Mesenchymal stem cell (in vitro differentiated cells and primary cell): ENCODE results near the gene MAD2L1.

ENCODE experiments used
- DNase-seq: peaks from one replicate; pipeline ENCODE4 v3.0.0-alpha.2; 2013
- H2AFZ ChIP-seq: one replicate; pipeline ENCODE4 v1.6.1; 2013; ENCODE audit warnings: low read depth, mild to moderate bottlenecking, control low read depth, inconsistent platforms, low read length, moderate library complexity
- H2AK5ac ChIP-seq: 2 replicates; pipeline ENCODE4 v1.6.1; 2013; ENCODE audit warnings: low read length, moderate library complexity, mild to moderate bottlenecking, inconsistent platforms; ENCODE audit not compliant: severe bottlenecking
- H2BK120ac ChIP-seq: one replicate; pipeline ENCODE4 v1.6.1; 2013; ENCODE audit warnings: low read depth, mild to moderate bottlenecking, inconsistent platforms, low read length, moderate library complexity
- H2BK12ac ChIP-seq, 2 experiments: one replicate each; pipeline ENCODE4 v1.6.1; 2013; ENCODE audit warnings: inconsistent platforms in 2 of 2, low read length in 2 of 2, mild to moderate bottlenecking in 2 of 2, moderate library complexity in 2 of 2, control low read depth in 1 of 2
- H2BK15ac ChIP-seq: one replicate; pipeline ENCODE4 v1.6.1; 2013; ENCODE audit warnings: mild to moderate bottlenecking, low read depth, inconsistent platforms; ENCODE audit not compliant: poor library complexity, severe bottlenecking
- H2BK5ac ChIP-seq: 2 replicates; pipeline ENCODE4 v1.6.1; 2013; ENCODE audit warnings: low read depth, mild to moderate bottlenecking, low read length, control low read depth, inconsistent platforms; ENCODE audit not compliant: poor library complexity, severe bottlenecking
- H3K14ac ChIP-seq, 2 experiments: one replicate each; pipeline ENCODE4 v1.6.1; 2013; ENCODE audit warnings: inconsistent platforms in 2 of 2, low read length in 2 of 2, control low read depth in 1 of 2, mild to moderate bottlenecking in 1 of 2, moderate library complexity in 1 of 2
- H3K18ac ChIP-seq, 2 experiments: one replicate each; pipeline ENCODE4 v1.6.1; 2013; ENCODE audit warnings: inconsistent platforms in 2 of 2, low read length in 2 of 2, control low read depth in 1 of 2, low read depth in 1 of 2, mild to moderate bottlenecking in 1 of 2
- H3K23ac ChIP-seq, 2 experiments: one replicate each; pipeline ENCODE4 v1.6.1; 2013; ENCODE audit warnings: inconsistent platforms in 2 of 2, low read length in 2 of 2, mild to moderate bottlenecking in 2 of 2, moderate library complexity in 2 of 2, control low read depth in 1 of 2
- H3K27ac ChIP-seq: 2 replicates; pipeline ENCODE4 v1.5.1; 2013; ENCODE audit warnings: mild to moderate bottlenecking, moderate library complexity, low read length, control low read depth, inconsistent platforms; ENCODE audit not compliant: poor library complexity, severe bottlenecking
- H3K27me3 ChIP-seq, 2 experiments: 2 replicates each; pipeline versions ENCODE4 v1.6.1 to v1.7.0; 2013; ENCODE audit warnings: low read length in 2 of 2, mild to moderate bottlenecking in 2 of 2, moderate library complexity in 2 of 2, control low read depth in 1 of 2, inconsistent platforms in 1 of 2; ENCODE audit not compliant: control insufficient read depth in 1 of 2, insufficient read depth in 1 of 2
- H3K36me3 ChIP-seq, 2 experiments: 2 replicates each; pipeline versions ENCODE4 v1.6.1 to v1.7.0; 2013; ENCODE audit warnings: low read length in 2 of 2, control low read depth in 1 of 2, inconsistent platforms in 1 of 2, low read depth in 1 of 2, mild to moderate bottlenecking in 1 of 2; ENCODE audit not compliant: insufficient read depth in 2 of 2, control insufficient read depth in 1 of 2
- H3K4ac ChIP-seq, 2 experiments: one replicate each; pipeline ENCODE4 v1.6.1; 2013; ENCODE audit warnings: inconsistent platforms in 2 of 2, low read length in 2 of 2, mild to moderate bottlenecking in 2 of 2, moderate library complexity in 2 of 2, control low read depth in 1 of 2, low read depth in 1 of 2
- H3K4me1 ChIP-seq: 2 replicates; pipeline ENCODE4 v1.6.1; 2013; ENCODE audit warnings: low read depth, low read length, control low read depth; ENCODE audit not compliant: control insufficient read depth, insufficient read depth
- H3K4me2 ChIP-seq: 2 replicates; pipeline ENCODE4 v1.6.1; 2013; ENCODE audit warnings: low read length, mild to moderate bottlenecking, inconsistent platforms; ENCODE audit not compliant: poor library complexity, severe bottlenecking
- H3K4me3 ChIP-seq, 2 experiments: 2 replicates each; pipeline versions ENCODE4 v1.5.1 to v1.7.0; 2013; ENCODE audit warnings: low read length in 2 of 2, mild to moderate bottlenecking in 2 of 2, control low read depth in 1 of 2, low read depth in 1 of 2; ENCODE audit not compliant: insufficient read depth in 1 of 2
- H3K79me1 ChIP-seq: replicated peaks from 2 replicates; pipeline ENCODE4 v1.6.1; 2013; ENCODE audit warnings: mild to moderate bottlenecking, control low read depth, low read length, inconsistent platforms; ENCODE audit not compliant: poor library complexity, severe bottlenecking
- H3K9ac ChIP-seq: 2 replicates; pipeline ENCODE4 v1.7.0; 2013; ENCODE audit warnings: mild to moderate bottlenecking, low read length, moderate library complexity
- H3K9me3 ChIP-seq: 2 replicates; pipeline ENCODE4 v1.7.0; 2013; ENCODE audit warnings: mild to moderate bottlenecking, low read length; ENCODE audit not compliant: control insufficient read depth
- H4K8ac ChIP-seq: one replicate; pipeline ENCODE4 v1.6.1; 2013; ENCODE audit warnings: inconsistent platforms, mild to moderate bottlenecking, low read length, moderate library complexity
- H4K91ac ChIP-seq: one replicate; pipeline ENCODE4 v1.6.1; 2013; ENCODE audit warnings: mild to moderate bottlenecking, low read length, inconsistent platforms
- WGBS: methylation state at CpG from one replicate; pipeline ENCODE4 v1.1.7; 2013; ENCODE audit warnings: mixed read lengths; 5-methylcytosine and 5-hydroxymethylcytosine counted together

Gene MAD2L1

DNA sequence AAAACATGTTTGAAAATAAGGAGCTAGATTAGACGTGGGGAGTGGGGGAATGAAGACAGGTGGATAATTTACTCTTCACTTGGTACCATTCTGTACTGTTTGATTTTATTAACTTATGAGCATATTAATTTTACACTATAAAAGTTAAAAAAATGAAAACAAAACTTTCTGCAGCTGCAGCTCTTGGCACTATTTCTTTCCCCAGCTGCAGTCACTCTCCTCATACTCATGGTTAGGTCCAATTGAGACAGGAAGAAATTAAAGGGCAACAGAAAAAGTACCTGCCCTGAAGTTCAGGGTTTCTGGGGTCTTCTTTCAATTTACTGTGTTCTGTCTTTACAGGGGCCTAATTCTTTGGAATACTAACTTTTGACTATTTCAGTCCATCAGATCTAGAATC lies 15.4 kb downstream of the MAD2L1 start:
- Histone ChIP-seq H3K4me2 (no peak overlapping the region), H3K79me1 (peaks cover 2% of the 10 kb centered on the region), H2BK5ac (no peak overlapping the region), H4K8ac (no peak overlapping the region), H3K9me3 (no peaks in the 10 kb centered on the region), H2BK15ac (no peak overlapping the region), H3K4me1 (no peaks in the 10 kb centered on the region), H4K91ac (no peak overlapping the region), H2AFZ (no peak overlapping the region), H3K18ac (no peak overlapping the region), H3K36me3 (no peaks in the 10 kb centered on the region), H3K4me3 (no peak overlapping the region), H3K23ac (no peak overlapping the region), H2BK12ac (no peak overlapping the region), H3K14ac (no peak overlapping the region), H3K27me3 (no peaks in the 10 kb centered on the region), H3K27ac (no peak overlapping the region), H3K9ac (no peak overlapping the region), H2BK120ac (no peak overlapping the region), H2AK5ac (no peak overlapping the region), H3K4ac (no peak overlapping the region)
- no CpG with 5 or more reads among the region's 1 CpG for WGBS
- DNase-seq, result no peak

DNA sequence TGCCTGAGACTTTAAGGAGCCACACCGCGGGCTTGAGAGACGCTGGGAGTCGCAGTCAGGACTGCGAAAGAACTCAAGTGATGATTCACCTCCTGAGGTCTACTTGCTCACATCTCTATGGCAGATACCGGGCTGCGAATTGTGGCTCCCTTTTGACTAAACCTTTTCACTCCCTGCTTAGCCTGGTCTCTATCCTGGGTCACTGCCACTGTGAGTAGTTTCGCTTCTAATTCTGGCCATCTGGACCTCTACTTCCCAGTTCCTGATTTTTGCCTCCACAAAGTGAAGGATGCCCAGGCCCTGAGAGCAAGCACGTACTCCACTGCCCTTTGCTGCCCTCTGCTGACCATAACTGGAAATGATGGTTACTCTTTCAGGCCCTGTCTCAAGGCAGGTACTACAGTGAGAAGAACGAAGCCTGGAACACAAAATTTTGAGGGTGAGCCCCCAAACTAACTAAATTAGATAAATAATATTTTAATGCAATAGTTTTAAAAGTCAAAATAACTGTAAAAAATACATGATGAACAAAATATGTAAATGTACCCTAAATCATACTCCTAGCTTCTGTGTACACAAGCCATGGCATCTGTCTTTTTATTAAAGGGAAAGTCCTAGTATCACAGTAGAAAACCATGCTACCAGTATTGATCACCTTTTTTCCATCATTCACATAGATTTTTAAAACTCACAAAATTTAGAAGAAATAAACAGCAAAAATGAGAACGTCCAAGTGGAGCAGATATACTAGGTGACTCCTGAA lies 16.7 kb downstream of the MAD2L1 start:
- Histone ChIP-seq H2BK120ac (no peak overlapping the region), H2AK5ac (no peak overlapping the region), H3K23ac (no peak overlapping the region), H3K4me1 (no peaks in the 10 kb centered on the region), H3K4ac (peak overlapping the region in 1 of 2 experiments; percentile 74), H2AFZ (peak overlapping the region; percentile 68), H3K4me3 (peak overlapping the region in 1 of 2 experiments; percentile 79), H3K18ac (peak overlapping the region in 1 of 2 experiments; percentile 80), H3K27ac (no peak overlapping the region), H3K27me3 (no peaks in the 10 kb centered on the region), H4K8ac (no peak overlapping the region), H2BK5ac (no peak overlapping the region), H3K79me1 (no peaks in the 10 kb centered on the region), H3K9ac (peak overlapping the region; percentile 84), H4K91ac (no peak overlapping the region), H2BK12ac (peak overlapping the region in 1 of 2 experiments; percentile 59), H3K4me2 (no peak overlapping the region), H2BK15ac (no peak overlapping the region), H3K14ac (no peak overlapping the region), H3K36me3 (no peaks in the 10 kb centered on the region), H3K9me3 (no peaks in the 10 kb centered on the region)
- peak; percentile 92 for DNase-seq
- 24% methylated on average over 10 of the region's 11 CpGs for WGBS

DNA sequence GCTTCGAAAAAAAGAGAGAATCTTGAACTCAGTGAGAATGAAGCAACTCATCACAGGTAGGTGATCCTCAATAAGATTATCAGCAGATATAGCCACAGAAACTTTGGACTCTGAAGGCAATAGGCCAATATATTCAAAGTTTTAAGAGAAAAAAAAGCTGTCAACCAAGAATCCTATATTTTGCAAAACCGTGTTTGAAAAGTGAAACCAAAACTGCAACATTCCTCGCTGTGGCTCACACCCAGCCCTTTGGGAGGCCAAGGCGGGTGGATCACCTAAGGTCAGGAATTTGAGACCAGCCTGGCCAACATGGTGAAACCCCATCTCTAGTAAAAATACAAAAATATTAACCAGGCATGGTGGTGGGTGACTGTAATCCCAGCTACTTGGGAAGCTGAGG lies 22.8 kb downstream of the MAD2L1 start:
- H3K9ac ChIP-seq, result no peak overlapping the region
- H3K4me3 ChIP-seq, result no peak overlapping the region
- 91% methylated on average over 4 of the region's 4 CpGs for WGBS
- peaks cover 2% of the 10 kb centered on the region for H3K4me1 ChIP-seq
- H3K18ac ChIP-seq, result no peak overlapping the region
- DNase-seq, result no peak
- H4K8ac ChIP-seq, result no peak overlapping the region
- no peaks in the 10 kb centered on the region for H3K27me3 ChIP-seq
- no peak overlapping the region for H2AK5ac ChIP-seq
- no peak overlapping the region for H3K23ac ChIP-seq
- no peak overlapping the region for H2BK15ac ChIP-seq
- no peak overlapping the region for H4K91ac ChIP-seq
- peaks cover 10% of the 10 kb centered on the region for H3K9me3 ChIP-seq
- H2AFZ ChIP-seq, result no peak overlapping the region
- H2BK12ac ChIP-seq, result no peak overlapping the region
- H3K79me1 ChIP-seq, result no peaks in the 10 kb centered on the region
- H3K36me3 ChIP-seq, result no peaks in the 10 kb centered on the region
- no peak overlapping the region for H3K4me2 ChIP-seq
- H2BK5ac ChIP-seq, result no peak overlapping the region
- no peak overlapping the region for H3K4ac ChIP-seq
- no peak overlapping the region for H3K27ac ChIP-seq
- no peak overlapping the region for H3K14ac ChIP-seq
- no peak overlapping the region for H2BK120ac ChIP-seq

DNA sequence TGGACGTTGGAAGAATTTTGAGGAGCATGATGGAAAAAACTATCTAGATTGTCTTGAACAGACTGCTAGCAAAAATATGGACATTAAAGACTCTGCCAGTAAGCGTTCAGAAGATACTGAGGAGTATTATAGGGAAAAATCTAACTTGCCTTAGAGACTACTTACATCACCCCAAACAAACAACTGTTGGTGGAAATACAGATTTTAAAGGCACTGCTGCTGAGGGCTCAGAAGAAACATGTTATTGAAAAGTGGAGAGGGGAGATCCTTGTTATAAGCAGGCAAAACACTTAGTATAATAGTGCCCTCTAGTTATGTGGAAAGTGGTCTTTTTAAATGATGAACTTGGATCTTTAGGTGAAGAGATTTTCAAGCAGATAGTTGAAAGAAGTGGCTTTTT lies 29.2 kb downstream of the MAD2L1 start:
- no peak for DNase-seq
- Histone ChIP-seq H2BK15ac (no peak overlapping the region), H3K4me1 (peaks cover 2% of the 10 kb centered on the region), H3K18ac (no peak overlapping the region), H3K79me1 (no peaks in the 10 kb centered on the region), H3K36me3 (no peaks in the 10 kb centered on the region), H2AFZ (no peak overlapping the region), H4K8ac (no peak overlapping the region), H3K4me2 (no peak overlapping the region), H3K4ac (no peak overlapping the region), H3K23ac (no peak overlapping the region), H3K4me3 (no peak overlapping the region), H3K9ac (no peak overlapping the region), H3K27ac (no peak overlapping the region), H2AK5ac (no peak overlapping the region), H2BK120ac (no peak overlapping the region), H2BK5ac (no peak overlapping the region), H3K27me3 (no peaks in the 10 kb centered on the region), H4K91ac (no peak overlapping the region), H2BK12ac (no peak overlapping the region), H3K9me3 (no peaks in the 10 kb centered on the region), H3K14ac (no peak overlapping the region)
- 85% methylated on average over 1 of the region's 2 CpGs for WGBS
